Globus pallidus (tissue), 1 donor: ENCODE measurements around the gene SLC26A1.
"Not testable (repeated sequence)": the region's sequence is repeated elsewhere in the genome, so short reads cannot be mapped to it uniquely, and the experiment has no call there.

Source experiments
- DNase-seq: peaks from one replicate; pipeline ENCODE4 v3.0.0-alpha.2; 2015; ENCODE audit warnings: low spot score

SLC26A1 gene

GRCh38 chr4:1013225-1014073, 20.2 kb upstream of the SLC26A1 start:
- no peak for DNase-seq

GRCh38 chr4:1012034-1012739, 19.0 kb upstream of the SLC26A1 start:
- no peak for DNase-seq

GRCh38 chr4:1011666-1012033, 18.4 kb upstream of the SLC26A1 start:
- DNase-seq = no peak

- DNase-seq = peak; percentile 58
Measured at GRCh38 chr4:1011022-1011665, 17.9 kb upstream of the SLC26A1 start, which contains the start of gene FGFRL1. Gene FGFRL1 (plus strand): TSS chr4:1011626. CDS start chr4:1012486, 860 bp downstream.

GRCh38 chr4:1010395-1011021, 17.3 kb upstream of the SLC26A1 start:
- DNase-seq = peak; percentile 24

GRCh38 chr4:1009542-1010394, 16.6 kb upstream of the SLC26A1 start:
- peak; percentile 64 for DNase-seq

- DNase-seq = peak; percentile 26
Measured at GRCh38 chr4:1008840-1009541, 15.8 kb upstream of the SLC26A1 start.

GRCh38 chr4:1006856-1007255, 13.7 kb upstream of the SLC26A1 start:
- DNase-seq = no peak

GRCh38 chr4:1004557-1005485, 11.6 kb upstream of the SLC26A1 start:
- no peak for DNase-seq

GRCh38 chr4:1004071-1004418, 10.8 kb upstream of the SLC26A1 start:
- DNase-seq = no peak

GRCh38 chr4:1003271-1004070, 10.3 kb upstream of the SLC26A1 start:
- no peak for DNase-seq

GRCh38 chr4:1002631-1003251, 9.5 kb upstream of the SLC26A1 start:
- DNase-seq = no peak

GRCh38 chr4:1002131-1002630, 9.0 kb upstream of the SLC26A1 start:
- DNase-seq = no peak

- no peak for DNase-seq
Measured at GRCh38 chr4:1001561-1002130, 8.4 kb upstream of the SLC26A1 start.

- DNase-seq = no peak
Measured at GRCh38 chr4:1000686-1001260, 7.6 kb upstream of the SLC26A1 start.

GRCh38 chr4:999882-1000425, 6.8 kb upstream of the SLC26A1 start:
- no peak for DNase-seq

GRCh38 chr4:999240-999863, 6.1 kb upstream of the SLC26A1 start:
- not testable (repeated sequence) for DNase-seq
